Panc1 (cell line): ENCODE results near the gene SYNPR. TPM values are rescaled to one million over a fixed set of nuclear protein-coding genes. Genes with fewer than 3 reads are reported as not detected.

Experiments used
- ATAC-seq: fragments of 200-7000 bp; cut with Tn5 transposase; 2 replicates; pipeline ENCODE4 v1.9.1; 2020; ENCODE audit warnings: mild to moderate bottlenecking, moderate library complexity
- BruUV-seq: library from RNA; stranded (reverse); fragments of 400-500 nt; replicated peaks from 2 replicates; lab custom pipeline; 2021; lab: Mats Ljungman, UMichigan
- CTCF ChIA-PET: fragments of 300-600 bp; sonication (Branson Sonifier 250); formaldehyde crosslinking; loops from one replicate; lab custom pipeline; 2022; ENCODE audit warnings: antibody characterized with exemption; lab: Charles Lee
- POLR2A ChIA-PET: fragments of 300-600 bp; sonication (Branson Sonifier 250); formaldehyde crosslinking; loops from one replicate; lab custom pipeline; 2022; ENCODE audit warnings: antibody characterized with exemption; lab: Charles Lee
- DNase-seq: peaks from one replicate; pipeline ENCODE4 v3.0.0-alpha.2; 2010; ENCODE audit warnings: low read depth, low spot score
- H3K27ac ChIP-seq: 2 replicates; pipeline ENCODE4 v1.5.1; 2011; ENCODE audit warnings: mild to moderate bottlenecking, low read length, inconsistent platforms
- H3K27me3 ChIP-seq: fragments of 200-500 bp; sonication (Bioruptor generic); 2 replicates; pipeline ENCODE4 v1.6.0; 2014; ENCODE audit warnings: low read length, inconsistent platforms; ENCODE audit not compliant: control insufficient read depth, insufficient read depth
- H3K36me3 ChIP-seq: fragments of 200-500 bp; sonication (Bioruptor generic); 2 replicates; pipeline ENCODE4 v1.5.1; 2014; ENCODE audit warnings: inconsistent platforms, mild to moderate bottlenecking, low read length, moderate library complexity; ENCODE audit not compliant: control insufficient read depth, insufficient read depth
- H3K4me1 ChIP-seq: 2 replicates; pipeline ENCODE4 v1.5.1; 2011; ENCODE audit warnings: inconsistent platforms, mild to moderate bottlenecking, low read length, moderate library complexity; ENCODE audit not compliant: control insufficient read depth, insufficient read depth
- H3K4me3 ChIP-seq, 2 experiments: 2 replicates each; pipeline ENCODE4 v1.5.1; 2011 to 2012; ENCODE audit warnings: low read depth in 2 of 2, low read length in 2 of 2, mild to moderate bottlenecking in 2 of 2, inconsistent platforms in 1 of 2, moderate library complexity in 1 of 2
- H3K9me3 ChIP-seq: fragments of 200-500 bp; sonication (Bioruptor generic); 2 replicates; pipeline ENCODE4 v1.5.1; 2014; ENCODE audit warnings: low read depth, mild to moderate bottlenecking, inconsistent platforms, low read length, moderate library complexity; ENCODE audit not compliant: control insufficient read depth, insufficient read depth
- CTCF ChIP-seq: fragments of 450-650 bp; IDR thresholded peaks from 2 replicates; pipeline ENCODE4 v1.5.1; 2017; ENCODE audit warnings: mild to moderate bottlenecking
- POLR2AphosphoS5 ChIP-seq: IDR thresholded peaks from 2 replicates; pipeline ENCODE4 v1.6.1; 2012; ENCODE audit warnings: mild to moderate bottlenecking, low read depth, low read length, moderate library complexity
- SIN3A ChIP-seq: IDR thresholded peaks from 2 replicates; pipeline ENCODE4 v1.6.1; 2012; ENCODE audit warnings: low read depth, mild to moderate bottlenecking, low read length, moderate library complexity, borderline replicate concordance; ENCODE audit not compliant: insufficient read depth
- TCF7L2 ChIP-seq: IDR thresholded peaks from 2 replicates; pipeline ENCODE4 v1.6.1; 2011; ENCODE audit warnings: mild to moderate bottlenecking, low read depth, low read length, inconsistent platforms
- in situ Hi-C: cut with HindIII; loops from 2 replicates; pipeline ENCODE4 v1.10.0; 2016; ENCODE audit warnings: low sequenced_read_pairs, low pct_unique_long_range_greater_than_20kb
- intact Hi-C: fragments of 100-400 bp; cut with micrococcal nuclease; formaldehyde crosslinking; loops from one replicate; pipeline ENCODE4 v1.10.0; 2022; ENCODE audit not compliant: unreplicated experiment
- total RNA-seq: library from RNA; stranded (reverse); gene quantifications from one replicate; pipeline ENCODE4 v1.2.1, GENCODE V29; 2021; ENCODE audit not compliant: unreplicated experiment
- TF ChIP-seq, protein P1 (sequence below), 2 experiments: IDR thresholded peaks; 2 replicates each; pipeline ENCODE4 v1.6.1; 2011 to 2012; ENCODE audit warnings: low read depth in 2 of 2, control low read depth in 1 of 2, low read length in 1 of 2, mild to moderate bottlenecking in 1 of 2, moderate library complexity in 1 of 2; ENCODE audit not compliant: insufficient read depth in 1 of 2

Gene SYNPR
- total RNA-seq, 1 experiment from 2014 or later: not detected

DNA sequence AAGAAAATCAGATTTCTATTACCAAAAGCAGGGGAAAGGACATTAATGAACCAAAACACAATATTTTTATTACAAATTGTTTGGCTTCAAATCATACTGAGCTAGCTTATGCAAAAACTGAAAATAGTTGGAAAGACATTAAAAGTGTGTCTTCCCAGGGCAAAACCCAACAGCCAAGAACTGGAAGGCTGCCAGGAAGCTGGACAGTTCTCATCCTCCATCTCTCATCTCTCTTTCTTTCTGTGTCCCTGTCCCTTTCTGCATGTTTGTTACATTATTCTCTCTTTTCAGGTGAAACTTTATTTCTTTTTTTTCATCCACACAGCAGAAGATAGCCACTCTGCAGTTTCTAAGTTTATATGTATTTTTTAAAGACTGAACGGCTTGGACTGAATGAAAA lies 333.3 kb downstream of the SYNPR start:
- ChIA-PET CTCF (no interaction called here), POLR2A (no interaction called here)
- H3K36me3 ChIP-seq: no peaks in the 10 kb centered on the region
- TF ChIP-seq TCF7L2: no peak
- no peak for TF ChIP-seq SIN3A
- TF ChIP-seq CTCF: no peak
- no peak for TF ChIP-seq POLR2AphosphoS5
- TF ChIP-seq, protein P1, sequence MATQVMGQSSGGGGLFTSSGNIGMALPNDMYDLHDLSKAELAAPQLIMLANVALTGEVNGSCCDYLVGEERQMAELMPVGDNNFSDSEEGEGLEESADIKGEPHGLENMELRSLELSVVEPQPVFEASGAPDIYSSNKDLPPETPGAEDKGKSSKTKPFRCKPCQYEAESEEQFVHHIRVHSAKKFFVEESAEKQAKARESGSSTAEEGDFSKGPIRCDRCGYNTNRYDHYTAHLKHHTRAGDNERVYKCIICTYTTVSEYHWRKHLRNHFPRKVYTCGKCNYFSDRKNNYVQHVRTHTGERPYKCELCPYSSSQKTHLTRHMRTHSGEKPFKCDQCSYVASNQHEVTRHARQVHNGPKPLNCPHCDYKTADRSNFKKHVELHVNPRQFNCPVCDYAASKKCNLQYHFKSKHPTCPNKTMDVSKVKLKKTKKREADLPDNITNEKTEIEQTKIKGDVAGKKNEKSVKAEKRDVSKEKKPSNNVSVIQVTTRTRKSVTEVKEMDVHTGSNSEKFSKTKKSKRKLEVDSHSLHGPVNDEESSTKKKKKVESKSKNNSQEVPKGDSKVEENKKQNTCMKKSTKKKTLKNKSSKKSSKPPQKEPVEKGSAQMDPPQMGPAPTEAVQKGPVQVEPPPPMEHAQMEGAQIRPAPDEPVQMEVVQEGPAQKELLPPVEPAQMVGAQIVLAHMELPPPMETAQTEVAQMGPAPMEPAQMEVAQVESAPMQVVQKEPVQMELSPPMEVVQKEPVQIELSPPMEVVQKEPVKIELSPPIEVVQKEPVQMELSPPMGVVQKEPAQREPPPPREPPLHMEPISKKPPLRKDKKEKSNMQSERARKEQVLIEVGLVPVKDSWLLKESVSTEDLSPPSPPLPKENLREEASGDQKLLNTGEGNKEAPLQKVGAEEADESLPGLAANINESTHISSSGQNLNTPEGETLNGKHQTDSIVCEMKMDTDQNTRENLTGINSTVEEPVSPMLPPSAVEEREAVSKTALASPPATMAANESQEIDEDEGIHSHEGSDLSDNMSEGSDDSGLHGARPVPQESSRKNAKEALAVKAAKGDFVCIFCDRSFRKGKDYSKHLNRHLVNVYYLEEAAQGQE (IDR thresholded peaks at IDR 0.05; ENCODE audit: insufficient read depth in 1 of 2, low read depth in 2 of 2, low read length in 1 of 2): no peak
- H3K4me1 ChIP-seq: no peaks in the 10 kb centered on the region
- DNase-seq (no peak), ATAC-seq (no peak)
- H3K9me3 ChIP-seq: no peaks in the 10 kb centered on the region
- no peaks in the 10 kb centered on the region for H3K27me3 ChIP-seq
- no peak overlapping the region for H3K27ac ChIP-seq
- no peak overlapping the region for H3K4me3 ChIP-seq
- intact Hi-C loops: no loop called here
- in situ Hi-C loops: no loop called here
- no TSS peak for BruUV-seq

DNA sequence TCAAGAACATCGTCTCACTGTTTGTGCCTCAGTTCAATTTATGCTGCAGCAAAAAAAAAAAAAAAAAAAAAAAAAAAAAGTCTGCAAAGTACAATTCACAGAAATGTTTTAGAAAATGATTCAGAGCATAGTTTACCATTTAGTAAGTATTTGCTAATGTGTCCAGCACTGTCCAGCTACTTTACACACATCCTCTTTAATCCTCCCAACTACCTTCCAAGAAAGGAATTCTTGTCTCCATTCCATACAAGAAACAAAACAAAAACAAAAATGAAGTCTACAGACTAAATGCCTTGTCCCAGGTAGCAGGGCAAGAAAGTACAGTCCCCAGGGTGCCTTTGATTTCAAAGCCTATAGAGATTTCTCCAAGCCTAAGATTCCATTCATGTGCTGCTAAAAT lies 335.5 kb downstream of the SYNPR start:
- CTCF ChIA-PET: no interaction called here
- intact Hi-C loops: no loop called here
- ATAC-seq (no peak), DNase-seq (no peak)
- no peak overlapping the region for H3K27ac ChIP-seq
- no TSS peak for BruUV-seq
- H3K9me3 ChIP-seq: no peaks in the 10 kb centered on the region
- TF ChIP-seq CTCF: no peak
- no peak for TF ChIP-seq POLR2AphosphoS5
- TF ChIP-seq, protein P1 (IDR thresholded peaks at IDR 0.05; ENCODE audit: insufficient read depth in 1 of 2, low read depth in 2 of 2, low read length in 1 of 2): no peak
- TF ChIP-seq SIN3A: no peak
- no peak for TF ChIP-seq TCF7L2
- in situ Hi-C loops: no loop called here
- H3K27me3 ChIP-seq: no peaks in the 10 kb centered on the region
- POLR2A ChIA-PET: no interaction called here
- H3K36me3 ChIP-seq: no peaks in the 10 kb centered on the region
- H3K4me3 ChIP-seq: no peak overlapping the region
- H3K4me1 ChIP-seq: no peaks in the 10 kb centered on the region
